Smooth muscle cell (in vitro differentiated cells): ENCODE data around the gene AJUBA. TPM values are rescaled to one million over a fixed set of nuclear protein-coding genes. Genes with fewer than 3 reads are reported as not detected.

ENCODE experiments used
- DNase-seq: peaks from one replicate; lab custom pipeline; 2025; ENCODE audit not compliant: unreplicated experiment; lab: John Stamatoyannopoulos, UW
- H2AFZ ChIP-seq: fragments of 200-600 bp; sonication (generic); 2 replicates; pipeline ENCODE4 v1.6.0; 2016; ENCODE audit warnings: antibody characterized with exemption, low read depth, mild to moderate bottlenecking
- H3F3A ChIP-seq: fragments of 200-600 bp; sonication (generic); 2 replicates; pipeline ENCODE4 v1.6.0; 2017; ENCODE audit warnings: antibody characterized with exemption, low read depth
- H3K27ac ChIP-seq: fragments of 200-600 bp; sonication (generic); 2 replicates; pipeline ENCODE4 v1.5.1; 2016; ENCODE audit warnings: low read depth, mild to moderate bottlenecking
- H3K27me3 ChIP-seq: fragments of 200-600 bp; sonication (generic); 2 replicates; pipeline ENCODE4 v1.6.1; 2016; ENCODE audit warnings: low read depth, mild to moderate bottlenecking
- H3K36me3 ChIP-seq: fragments of 200-600 bp; sonication (generic); 2 replicates; pipeline ENCODE4 v1.5.1; 2016; ENCODE audit warnings: low read depth
- H3K4me1 ChIP-seq: fragments of 200-600 bp; sonication (generic); 2 replicates; pipeline ENCODE4 v1.5.1; 2016; ENCODE audit warnings: low read depth
- H3K4me2 ChIP-seq: fragments of 200-600 bp; sonication (generic); 2 replicates; pipeline ENCODE4 v1.6.0; 2016; ENCODE audit warnings: mild to moderate bottlenecking
- H3K4me3 ChIP-seq: fragments of 200-600 bp; sonication (generic); 2 replicates; pipeline ENCODE4 v1.5.1; 2016; ENCODE audit warnings: mild to moderate bottlenecking
- H3K79me2 ChIP-seq: fragments of 200-600 bp; sonication (generic); 2 replicates; pipeline ENCODE4 v1.6.0; 2016; ENCODE audit warnings: low read depth, mild to moderate bottlenecking
- H3K9ac ChIP-seq: fragments of 200-600 bp; sonication (generic); 2 replicates; pipeline ENCODE4 v1.6.0; 2016; ENCODE audit warnings: low read depth
- H3K9me3 ChIP-seq: fragments of 200-600 bp; sonication (generic); replicated peaks from 2 replicates; pipeline ENCODE4 v1.5.1; 2016; ENCODE audit warnings: low read depth
- H4K20me1 ChIP-seq: fragments of 200-600 bp; sonication (generic); 2 replicates; pipeline ENCODE4 v1.6.0; 2016; ENCODE audit warnings: low read depth
- CTCF ChIP-seq: fragments of 200-600 bp; sonication (generic); IDR thresholded peaks from 2 replicates; pipeline ENCODE4 v1.5.1; 2017; ENCODE audit warnings: borderline replicate concordance, mild to moderate bottlenecking, antibody characterized with exemption; ENCODE audit not compliant: insufficient read depth, poor library complexity, severe bottlenecking
- WGBS: methylation state at CpG from one replicate; pipeline ENCODE4 v1.1.7; 2016; ENCODE audit warnings: low lambda C conversion rate; 5-methylcytosine and 5-hydroxymethylcytosine counted together
- polyA plus RNA-seq: library from polyadenylated mRNA; unstranded; fragments of >200 nt; fragmentation: Nextera tagmentation; extraction: Ambion mirVana; gene quantifications from 2 replicates; pipeline ENCODE4 v1.2.1, GENCODE V29; 2016
- total RNA-seq: library from RNA; depleted of rRNA; stranded (reverse); fragments of >200 nt; gene quantifications from 2 replicates; pipeline ENCODE4 v1.2.3, GENCODE V29; 2014

AJUBA gene
- total and polyA plus RNA-seq, 2 experiments from 2014 or later, result 19.8 to 20.7 TPM

GRCh38 chr14:23009483-23009938 lies 27.2 kb upstream of the AJUBA start:
- no peak for TF ChIP-seq CTCF
- Histone ChIP-seq H3K27ac (peak overlapping the region; percentile 42), H3K4me1 (peaks cover 11% of the 10 kb centered on the region), H3K79me2 (no peaks in the 10 kb centered on the region), H2AFZ (peak overlapping the region; percentile 95), H3F3A (peaks cover 3% of the 10 kb centered on the region), H3K9me3 (no peaks in the 10 kb centered on the region), H4K20me1 (no peaks in the 10 kb centered on the region), H3K4me2 (peak overlapping the region; percentile 86), H3K9ac (peak overlapping the region; percentile 47), H3K4me3 (peak overlapping the region; percentile 66), H3K27me3 (no peaks in the 10 kb centered on the region), H3K36me3 (no peaks in the 10 kb centered on the region)
- 25% methylated on average over 8 of the region's 8 CpGs for WGBS
- DNase-seq, result no peak

- H3K9ac ChIP-seq, result no peak overlapping the region
- WGBS, result 77% methylated on average over 3 of the region's 3 CpGs
- peak overlapping the region; percentile 86 for H3K4me2 ChIP-seq
- H3K79me2 ChIP-seq, result no peaks in the 10 kb centered on the region
- no peak overlapping the region for H3K27ac ChIP-seq
- H3F3A ChIP-seq, result peaks cover 3% of the 10 kb centered on the region
- H3K4me3 ChIP-seq, result no peak overlapping the region
- peaks cover 11% of the 10 kb centered on the region for H3K4me1 ChIP-seq
- H2AFZ ChIP-seq, result no peak overlapping the region
- DNase-seq, result no peak
- TF ChIP-seq CTCF, result no peak
- H4K20me1 ChIP-seq, result no peaks in the 10 kb centered on the region
- no peaks in the 10 kb centered on the region for H3K9me3 ChIP-seq
- H3K36me3 ChIP-seq, result no peaks in the 10 kb centered on the region
- H3K27me3 ChIP-seq, result no peaks in the 10 kb centered on the region
These were observed 26.5 kb upstream of the AJUBA start for GRCh38 chr14:23008831-23009230.

- Histone ChIP-seq H4K20me1 (no peaks in the 10 kb centered on the region), H3K79me2 (no peaks in the 10 kb centered on the region), H3F3A (peaks cover 3% of the 10 kb centered on the region), H3K4me1 (peaks cover 11% of the 10 kb centered on the region), H3K27ac (peak overlapping the region; percentile 91), H3K9me3 (no peaks in the 10 kb centered on the region), H3K27me3 (no peaks in the 10 kb centered on the region), H3K4me3 (peak overlapping the region; percentile 64), H3K4me2 (peak overlapping the region; percentile 86), H3K9ac (peak overlapping the region; percentile 82), H2AFZ (peak overlapping the region; percentile 99), H3K36me3 (no peaks in the 10 kb centered on the region)
- peak; percentile 82 for DNase-seq
- no peak for TF ChIP-seq CTCF
- WGBS, result 2% methylated on average over 62 of the region's 62 CpGs
These were observed 24.4 kb upstream of the AJUBA start for GRCh38 chr14:23006544-23007419.
